HG02623 (cell line): ENCODE measurements around the gene SLC9A3.

Experiments
- ATAC-seq: cut with Tn5 transposase; IDR thresholded peaks from one replicate; pipeline ENCODE4 v1.9.1; 2021; ENCODE audit warnings: moderate library complexity; ENCODE audit not compliant: unreplicated experiment

The SLC9A3 gene

GRCh38 chr5:433836-434235, 90.4 kb downstream of the SLC9A3 start:
- ATAC-seq, result no peak

- no peak for ATAC-seq
These were observed 91.1 kb downstream of the SLC9A3 start for GRCh38 chr5:432928-433791.

GRCh38 chr5:432201-432927, 91.9 kb downstream of the SLC9A3 start:
- ATAC-seq, result no peak

- ATAC-seq, result no peak
These were observed 92.6 kb downstream of the SLC9A3 start for GRCh38 chr5:431711-432050.

GRCh38 chr5:431001-431710, 93.1 kb downstream of the SLC9A3 start:
- peak; percentile 60 for ATAC-seq

- ATAC-seq, result no peak
These were observed 93.9 kb downstream of the SLC9A3 start for GRCh38 chr5:430214-430925.

- no peak for ATAC-seq
These were observed 94.6 kb downstream of the SLC9A3 start for GRCh38 chr5:429453-430188.

GRCh38 chr5:428754-429452, 95.3 kb downstream of the SLC9A3 start:
- no peak for ATAC-seq

GRCh38 chr5:428219-428618, 96.0 kb downstream of the SLC9A3 start:
- no peak for ATAC-seq

- no peak for ATAC-seq
These were observed 96.7 kb downstream of the SLC9A3 start for GRCh38 chr5:427415-428087.

- no peak for ATAC-seq
These were observed 97.8 kb downstream of the SLC9A3 start for GRCh38 chr5:426392-426976.

GRCh38 chr5:425714-426113, 98.5 kb downstream of the SLC9A3 start:
- no peak for ATAC-seq

- peak; percentile 82 for ATAC-seq
These were observed 99.7 kb downstream of the SLC9A3 start for GRCh38 chr5:424301-425110.

GRCh38 chr5:423626-424261, 100.5 kb downstream of the SLC9A3 start:
- no peak for ATAC-seq

GRCh38 chr5:423233-423565, 101.0 kb downstream of the SLC9A3 start:
- ATAC-seq, result no peak

- ATAC-seq, result no peak
These were observed 101.7 kb downstream of the SLC9A3 start for GRCh38 chr5:422323-423232.

- no peak for ATAC-seq
These were observed 102.3 kb downstream of the SLC9A3 start for GRCh38 chr5:421901-422300.
